ENCODE measurements around the gene MRPL21. TPM values are rescaled to one million over a fixed set of nuclear protein-coding genes. Genes with fewer than 3 reads are reported as not detected.
"Not testable (repeated sequence)": the region's sequence is repeated elsewhere in the genome, so short reads cannot be mapped to it uniquely, and the experiment has no call there.

Gene MRPL21
- total RNA-seq, 2 donors from 2014 or later, result 44.9 to 47.5 TPM

- peak; percentile 93 for DNase-seq (ENCODE audit: low spot score)
- intact Hi-C loops (cut with DNase I), result no loop called here
Observed at GRCh38 chr11:68890490-68891231, 13.0 kb downstream of the MRPL21 start.

GRCh38 chr11:68889948-68890446 lies 13.6 kb downstream of the MRPL21 start:
- intact Hi-C loops (cut with DNase I), result no loop called here
- peak; percentile 87 for DNase-seq (ENCODE audit: low spot score)

GRCh38 chr11:68884827-68885226 lies 18.8 kb downstream of the MRPL21 start:
- intact Hi-C loops (cut with DNase I), result not testable (repeated sequence)

GRCh38 chr11:68882391-68882790 lies 21.2 kb downstream of the MRPL21 start:
- peak; percentile 11 for DNase-seq (ENCODE audit: low spot score)
- intact Hi-C loops (cut with DNase I), result no loop called here

More at GRCh38 chr11:68884827-68885226, 18.8 kb downstream of the MRPL21 start:
- peak; percentile 62 for DNase-seq (ENCODE audit: low spot score)

- peak; percentile 17 for DNase-seq (ENCODE audit: low spot score)
- intact Hi-C loops (cut with DNase I), result loop anchor here in 1 of 2 donors (1.0 kb wide), 1 partner anchor 17 kb away; no protein-coding TSS in a partner anchor
Observed at GRCh38 chr11:68881320-68881719, 22.3 kb downstream of the MRPL21 start.

GRCh38 chr11:68880851-68881250 lies 22.8 kb downstream of the MRPL21 start:
- peak; percentile 17 for DNase-seq (ENCODE audit: low spot score)
- intact Hi-C loops (cut with DNase I), result loop anchor here in 1 of 2 donors (1.0 kb wide), 1 partner anchor 17 kb away; no protein-coding TSS in a partner anchor

GRCh38 chr11:68878022-68878421 lies 25.6 kb downstream of the MRPL21 start:
- peak; percentile 17 for DNase-seq (ENCODE audit: low spot score)
- intact Hi-C loops (cut with DNase I), result no loop called here

- DNase-seq (ENCODE audit: low spot score), result peak; percentile 28
- intact Hi-C loops (cut with DNase I), result no loop called here
Observed at GRCh38 chr11:68872216-68873003, 31.2 kb downstream of the MRPL21 start.

GRCh38 chr11:68870470-68870869 lies 33.2 kb downstream of the MRPL21 start:
- intact Hi-C loops (cut with DNase I), result no loop called here
- DNase-seq (ENCODE audit: low spot score), result peak; percentile 38

- intact Hi-C loops (cut with DNase I), result no loop called here
- peak; percentile 74 for DNase-seq (ENCODE audit: low spot score)
Observed at GRCh38 chr11:68868221-68868835, 35.3 kb downstream of the MRPL21 start.

GRCh38 chr11:68867066-68867465 lies 36.6 kb downstream of the MRPL21 start:
- peak; percentile 78 for DNase-seq (ENCODE audit: low spot score)
- intact Hi-C loops (cut with DNase I), result no loop called here

GRCh38 chr11:68865241-68865640 lies 38.4 kb downstream of the MRPL21 start:
- intact Hi-C loops (cut with DNase I), result no loop called here
- DNase-seq (ENCODE audit: low spot score), result peak; percentile 38

GRCh38 chr11:68863553-68864265 lies 39.9 kb downstream of the MRPL21 start:
- peak; percentile 5 for DNase-seq (ENCODE audit: low spot score)
- intact Hi-C loops (cut with DNase I), result no loop called here

GRCh38 chr11:68862421-68862820 lies 41.2 kb downstream of the MRPL21 start:
- DNase-seq (ENCODE audit: low spot score), result peak; percentile 52
- intact Hi-C loops (cut with DNase I), result no loop called here

- DNase-seq (ENCODE audit: low spot score), result peak; percentile 8
- intact Hi-C loops (cut with DNase I), result no loop called here
Observed at GRCh38 chr11:68859123-68859522, 44.5 kb downstream of the MRPL21 start.

GRCh38 chr11:68857037-68857586 lies 46.5 kb downstream of the MRPL21 start:
- DNase-seq (ENCODE audit: low spot score), result peak; percentile 23
- intact Hi-C loops (cut with DNase I), result no loop called here

GRCh38 chr11:68856425-68857030 lies 47.1 kb downstream of the MRPL21 start:
- peak; percentile 64 for DNase-seq (ENCODE audit: low spot score)
- intact Hi-C loops (cut with DNase I), result not testable (repeated sequence)

GRCh38 chr11:68855205-68855981 lies 48.2 kb downstream of the MRPL21 start:
- peak; percentile 86 for DNase-seq (ENCODE audit: low spot score)

More at GRCh38 chr11:68855205-68855981, 48.2 kb downstream of the MRPL21 start:
- intact Hi-C loops (cut with DNase I), result no loop called here
